Loucy (cell line): ENCODE measurements around the gene VSX1.
A peak's percentile ranks its signal among the peaks of the same experiment; 100 is the strongest.

ENCODE experiments used
- H2AFZ ChIP-seq: fragments of 200-600 bp; sonication (generic); 2 replicates; pipeline ENCODE4 v1.6.0; 2016; ENCODE audit warnings: antibody characterized with exemption, mild to moderate bottlenecking, low read length, moderate library complexity
- H3F3A ChIP-seq: fragments of 200-600 bp; 2 replicates; pipeline ENCODE4 v1.6.0; 2016; ENCODE audit warnings: antibody characterized with exemption, low read depth, mild to moderate bottlenecking
- H3K27me3 ChIP-seq: fragments of 200-600 bp; sonication (generic); 2 replicates; pipeline ENCODE4 v1.6.1; 2014; ENCODE audit warnings: low read length, mild to moderate bottlenecking; ENCODE audit not compliant: insufficient read depth, poor library complexity, severe bottlenecking
- H3K36me3 ChIP-seq: fragments of 200-600 bp; sonication (generic); 2 replicates; pipeline ENCODE4 v1.6.1; 2016; ENCODE audit warnings: low read length; ENCODE audit not compliant: insufficient read depth
- H3K4me1 ChIP-seq: fragments of 200-600 bp; sonication (generic); 2 replicates; pipeline ENCODE4 v1.5.1; 2014; ENCODE audit warnings: low read length, mild to moderate bottlenecking; ENCODE audit not compliant: insufficient read depth, poor library complexity, severe bottlenecking
- H3K4me2 ChIP-seq: fragments of 200-600 bp; sonication (generic); 2 replicates; pipeline ENCODE4 v1.6.0; 2014; ENCODE audit warnings: antibody characterized with exemption, low read length, low read depth, mild to moderate bottlenecking; ENCODE audit not compliant: poor library complexity, severe bottlenecking
- H3K4me3 ChIP-seq: fragments of 200-600 bp; sonication (generic); 2 replicates; pipeline ENCODE4 v1.5.1; 2014; ENCODE audit warnings: low read length, mild to moderate bottlenecking, mixed read lengths; ENCODE audit not compliant: poor library complexity, severe bottlenecking
- H3K79me2 ChIP-seq: fragments of 200-600 bp; sonication (generic); 2 replicates; pipeline ENCODE4 v1.6.1; 2014; ENCODE audit warnings: low read length; ENCODE audit not compliant: insufficient read depth
- H3K9ac ChIP-seq: fragments of 200-600 bp; sonication (generic); 2 replicates; pipeline ENCODE4 v1.6.0; 2014; ENCODE audit warnings: mild to moderate bottlenecking, low read depth, low read length, moderate library complexity; ENCODE audit not compliant: poor library complexity, severe bottlenecking
- H3K9me2 ChIP-seq: fragments of 200-600 bp; sonication (generic); replicated peaks from 2 replicates; pipeline ENCODE4 v1.6.1; 2016; ENCODE audit warnings: low read depth, low read length, mixed read lengths
- H3K9me3 ChIP-seq: fragments of 200-600 bp; sonication (generic); 2 replicates; pipeline ENCODE4 v1.6.1; 2014; ENCODE audit warnings: mild to moderate bottlenecking, antibody characterized with exemption, low read length, low read depth; ENCODE audit not compliant: insufficient read depth
- H4K20me1 ChIP-seq: fragments of 200-600 bp; sonication (generic); 2 replicates; pipeline ENCODE4 v1.6.0; 2014; ENCODE audit warnings: antibody characterized with exemption, low read length, mild to moderate bottlenecking; ENCODE audit not compliant: insufficient read depth, poor library complexity, severe bottlenecking
- CTCF ChIP-seq: fragments of 200-600 bp; sonication (generic); conservative IDR thresholded peaks from 2 replicates; pipeline ENCODE4 v1.5.1; 2014; ENCODE audit warnings: mild to moderate bottlenecking, antibody characterized with exemption, low read length
- EZH2phosphoT487 ChIP-seq: fragments of 200-600 bp; IDR thresholded peaks from 2 replicates; pipeline ENCODE4 v1.6.1; 2018; ENCODE audit warnings: antibody characterized with exemption, mild to moderate bottlenecking, moderate library complexity, borderline replicate concordance

The VSX1 gene

GRCh38 chr20:25050501-25051350 lies 31.2 kb downstream of the VSX1 start:
- no peaks in the 10 kb centered on the region for H3F3A ChIP-seq
- peaks cover 16% of the 10 kb centered on the region; the same call in 1 of the 2 replicates for H3K36me3 ChIP-seq
- TF ChIP-seq EZH2phosphoT487 (no peak), CTCF (no peak)
- H3K4me1 ChIP-seq, result peaks cover 55% of the 10 kb centered on the region
- H2AFZ ChIP-seq, result no peak overlapping the region
- no peak overlapping the region for H3K9ac ChIP-seq
- H3K4me3 ChIP-seq, result no peak overlapping the region
- H3K4me2 ChIP-seq, result peak overlapping the region; percentile 11
- peaks cover 75% of the 10 kb centered on the region for H3K79me2 ChIP-seq
- H3K9me3 ChIP-seq, result no peaks in the 10 kb centered on the region
- H3K9me2 ChIP-seq, result no peaks in the 10 kb centered on the region
- peaks cover 29% of the 10 kb centered on the region for H4K20me1 ChIP-seq
- no peaks in the 10 kb centered on the region for H3K27me3 ChIP-seq

- Histone ChIP-seq H3K9me3 (no peaks in the 10 kb centered on the region), H3K4me2 (peak overlapping the region; percentile 11), H2AFZ (no peak overlapping the region), H3F3A (no peaks in the 10 kb centered on the region), H3K4me3 (no peak overlapping the region), H4K20me1 (peaks cover 27% of the 10 kb centered on the region), H3K36me3 (peaks cover 16% of the 10 kb centered on the region; the same call in 1 of the 2 replicates), H3K9ac (no peak overlapping the region), H3K27me3 (no peaks in the 10 kb centered on the region), H3K9me2 (no peaks in the 10 kb centered on the region), H3K79me2 (peaks cover 68% of the 10 kb centered on the region), H3K4me1 (peaks cover 49% of the 10 kb centered on the region)
- TF ChIP-seq EZH2phosphoT487 (no peak), CTCF (no peak)
Measured at GRCh38 chr20:25050082-25050481, 31.9 kb downstream of the VSX1 start.

GRCh38 chr20:25049261-25050060 lies 32.5 kb downstream of the VSX1 start:
- Histone ChIP-seq H3K9ac (no peak overlapping the region), H3K27me3 (no peaks in the 10 kb centered on the region), H3F3A (no peaks in the 10 kb centered on the region), H3K4me3 (no peak overlapping the region), H3K9me2 (no peaks in the 10 kb centered on the region), H3K4me1 (peaks cover 42% of the 10 kb centered on the region), H2AFZ (no peak overlapping the region), H3K9me3 (no peaks in the 10 kb centered on the region), H3K4me2 (no peak overlapping the region), H3K36me3 (peaks cover 16% of the 10 kb centered on the region; the same call in 1 of the 2 replicates), H3K79me2 (peaks cover 62% of the 10 kb centered on the region), H4K20me1 (peaks cover 22% of the 10 kb centered on the region)
- TF ChIP-seq EZH2phosphoT487, result no peak
